Left lobe of liver (tissue), 2 donors: ENCODE data around the gene KLC3. TPM values are rescaled to one million over a fixed set of nuclear protein-coding genes. Genes with fewer than 3 reads are reported as not detected.
"Not testable (repeated sequence)": the region's sequence is repeated elsewhere in the genome, so short reads cannot be mapped to it uniquely, and the experiment has no call there.

Experiments
- ATAC-seq: fragments of 200-7000 bp; cut with Tn5 transposase; one replicate; pipeline ENCODE4 v1.9.1; 2020; ENCODE audit warnings: mild to moderate bottlenecking, moderate library complexity
- DNase-seq: peaks from one replicate; pipeline ENCODE4 v3.0.0-alpha.2; 2020; ENCODE audit warnings: low spot score
- total RNA-seq: library from RNA; stranded (reverse); gene quantifications from one replicate; pipeline ENCODE4 v1.2.1, GENCODE V29; 2021
- donor health status: DM: no; HTN: no; CAD: no; lungs with moderate emphysema.
- donor health status: DM: no; HTN: yes; CAD: no.

Gene KLC3
- total RNA-seq, 1 donor from 2014 or later: not detected

DNA sequence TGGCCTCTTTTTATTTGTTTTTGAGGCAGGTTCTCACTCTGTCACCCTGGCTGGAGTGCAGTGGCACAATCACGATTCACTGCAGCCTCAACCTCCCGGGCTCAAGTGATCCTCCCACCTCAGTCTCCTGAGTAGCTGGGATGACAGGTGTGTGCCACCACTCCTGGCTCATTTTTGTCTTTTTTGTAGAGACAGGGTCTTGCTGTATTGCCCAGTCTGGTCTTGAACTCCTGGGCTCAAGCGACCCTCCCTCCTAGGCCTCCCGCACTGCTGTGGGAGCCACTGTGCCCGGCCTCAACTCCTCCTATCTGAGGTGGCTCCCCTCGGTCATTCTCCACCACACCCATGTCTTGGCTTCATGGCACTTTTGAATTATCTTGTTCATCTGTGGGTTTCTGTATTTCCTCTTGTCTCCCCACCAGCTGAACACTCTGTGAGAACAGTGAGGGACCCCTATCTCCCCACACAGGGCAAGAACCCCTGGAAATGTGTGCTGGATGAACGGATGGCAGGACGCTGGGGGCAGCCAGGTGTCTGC lies 25.8 kb upstream of the KLC3 start:
- ATAC-seq (no peak), DNase-seq (no peak)

DNA sequence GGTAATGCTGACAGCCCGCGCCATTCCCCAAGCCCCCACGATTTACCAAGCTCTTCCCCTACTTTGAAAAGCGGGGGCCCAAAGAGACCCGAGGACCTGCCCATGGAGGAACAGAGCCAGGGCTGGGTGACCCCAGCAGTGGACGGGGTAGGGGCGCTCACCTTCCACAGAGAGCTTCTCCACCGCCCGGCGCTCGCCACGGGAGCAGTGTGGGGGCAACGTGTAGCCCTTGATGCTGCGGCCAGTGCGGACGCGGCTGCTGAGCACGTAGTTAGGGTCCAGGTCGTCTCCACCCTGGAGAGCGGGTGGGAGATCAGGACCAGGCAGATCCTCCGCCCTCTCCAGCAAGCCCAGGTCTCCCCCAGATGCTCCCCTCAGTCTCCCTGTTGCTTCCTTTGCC lies 25.2 kb upstream of the KLC3 start:
- no peak for ATAC-seq
- DNase-seq: no peak

DNA sequence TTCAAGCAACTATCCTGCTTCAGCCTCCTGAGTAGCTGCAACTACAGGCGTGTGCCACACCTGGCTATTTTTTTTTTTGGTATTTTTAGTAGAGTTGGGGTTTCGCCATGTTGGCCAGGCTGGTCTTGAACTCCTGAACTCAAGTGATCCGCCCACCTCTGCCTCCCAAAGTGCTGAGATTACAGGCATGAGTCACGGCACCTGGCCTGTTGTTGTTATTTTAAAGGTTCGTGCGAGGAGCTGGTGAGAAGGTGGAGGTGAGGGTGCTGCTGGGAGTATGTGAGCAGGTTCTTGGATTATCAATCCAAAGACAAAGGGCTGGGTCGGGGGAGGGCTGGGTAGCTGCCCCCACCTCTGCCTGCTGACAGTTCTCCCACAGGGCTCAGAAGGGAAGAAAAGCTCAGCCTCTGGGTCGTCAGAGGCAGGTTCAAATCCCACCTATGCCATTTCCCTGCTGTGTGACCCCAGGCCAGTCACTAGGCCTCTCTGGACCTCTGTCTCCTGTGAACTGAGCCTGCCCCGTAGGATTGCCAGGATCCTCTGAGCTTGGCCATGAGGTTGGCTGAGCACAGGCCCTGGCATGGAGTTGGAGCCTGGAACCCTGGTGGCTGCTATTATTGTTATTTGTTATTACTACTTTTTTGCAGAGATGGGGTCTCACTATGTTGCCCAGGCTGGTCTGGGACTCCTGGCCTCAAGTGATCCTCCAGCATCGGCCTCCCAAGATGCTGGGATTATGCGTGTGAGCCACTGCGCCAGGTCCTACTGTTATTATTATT lies 19.4 kb upstream of the KLC3 start:
- ATAC-seq (no peak), DNase-seq (no peak)

DNA sequence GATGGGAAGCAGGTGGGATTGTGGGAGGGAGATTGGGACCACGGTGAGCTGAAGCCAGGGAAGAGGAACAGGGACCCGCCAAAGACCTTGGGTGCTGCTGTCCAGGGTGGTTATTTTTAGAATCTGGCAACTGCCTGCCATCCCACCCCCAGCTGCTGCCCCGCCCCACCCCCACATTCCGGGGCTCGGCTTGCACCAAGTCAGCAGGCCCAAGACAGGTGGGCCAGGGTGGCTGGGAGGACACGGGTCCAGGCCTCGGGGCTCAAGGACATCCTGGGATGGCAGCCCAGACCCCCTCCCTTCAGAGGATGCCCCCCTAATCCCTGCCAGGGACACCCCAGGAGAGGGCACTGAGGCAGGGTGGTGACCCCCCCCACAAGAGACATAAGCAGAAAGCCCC lies 18.7 kb upstream of the KLC3 start:
- no peak for ATAC-seq
- DNase-seq: no peak

DNA sequence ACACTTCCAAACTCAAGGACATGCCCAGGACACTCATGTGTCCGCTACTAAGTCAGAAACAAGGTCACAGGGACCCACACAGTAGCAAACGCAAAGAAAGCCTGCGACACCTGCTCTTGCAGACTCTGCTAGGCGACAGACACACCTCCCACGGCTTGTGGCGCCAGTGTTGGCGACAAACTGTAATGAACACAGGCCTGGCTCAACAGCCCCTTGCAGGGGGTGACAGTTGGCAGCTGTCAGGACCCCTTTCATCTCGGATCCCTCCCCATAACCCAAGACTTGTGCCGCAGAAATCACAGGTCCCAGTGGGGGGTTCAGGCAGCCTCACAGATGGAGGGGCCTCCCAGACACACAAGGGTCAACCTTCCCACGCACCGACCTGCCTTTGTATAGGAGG lies 18.2 kb upstream of the KLC3 start:
- ATAC-seq (no peak), DNase-seq (no peak)

DNA sequence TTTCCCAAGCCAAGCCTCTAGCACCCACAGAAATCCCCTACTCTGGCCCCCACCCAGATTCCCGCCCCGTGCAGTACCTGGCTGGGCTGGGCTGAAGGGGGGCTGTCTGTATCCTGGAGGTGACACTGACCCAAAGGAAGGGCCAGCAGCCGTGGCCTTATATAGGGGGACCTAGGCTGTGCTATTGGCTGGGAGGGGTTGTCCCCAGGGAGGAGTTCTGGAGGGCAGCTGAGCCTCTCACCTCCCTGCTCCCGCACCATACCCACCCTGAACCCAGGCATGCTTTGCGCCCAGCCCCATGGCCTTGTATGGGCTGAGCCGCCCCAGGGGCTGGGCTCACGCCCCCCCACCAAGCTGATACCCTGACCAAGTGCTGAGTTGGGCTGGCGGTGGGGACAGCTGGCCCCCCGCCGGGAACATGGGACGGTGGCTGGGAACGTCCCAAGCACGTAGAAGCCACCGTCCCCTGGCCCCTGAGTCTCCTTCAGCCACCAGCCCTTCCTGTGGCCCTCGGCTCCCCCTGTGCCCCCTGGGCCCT lies 17.7 kb upstream of the KLC3 start, which contains the start of gene CKM:
CKM (minus strand) TSS at position 132 of the 538 bp plus-strand sequence. CDS start 3,162 bp downstream, outside the sequence.
- DNase-seq (no peak), ATAC-seq (no peak)

DNA sequence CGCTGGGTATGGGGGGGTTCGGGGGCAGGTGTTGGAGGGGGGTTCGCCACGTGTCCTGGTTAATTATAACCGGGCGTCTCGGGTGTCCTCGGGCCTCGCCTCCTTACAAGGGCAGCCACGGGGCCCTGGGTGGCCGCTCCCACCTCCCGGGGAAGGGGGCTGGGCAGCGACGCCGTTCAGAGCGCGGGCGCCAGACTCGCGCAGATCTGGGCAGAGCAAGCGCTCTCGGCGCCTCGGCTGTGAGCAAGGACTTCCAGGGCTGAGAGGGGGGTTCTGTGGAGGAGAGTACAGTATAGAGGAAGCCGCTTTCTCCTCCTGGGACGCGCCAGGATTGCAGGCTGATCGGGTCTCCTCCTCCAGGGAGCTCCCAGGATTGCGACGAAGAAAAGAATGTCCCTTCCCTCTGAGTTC lies 16.9 kb upstream of the KLC3 start:
- DNase-seq (no peak), ATAC-seq (no peak)

DNA sequence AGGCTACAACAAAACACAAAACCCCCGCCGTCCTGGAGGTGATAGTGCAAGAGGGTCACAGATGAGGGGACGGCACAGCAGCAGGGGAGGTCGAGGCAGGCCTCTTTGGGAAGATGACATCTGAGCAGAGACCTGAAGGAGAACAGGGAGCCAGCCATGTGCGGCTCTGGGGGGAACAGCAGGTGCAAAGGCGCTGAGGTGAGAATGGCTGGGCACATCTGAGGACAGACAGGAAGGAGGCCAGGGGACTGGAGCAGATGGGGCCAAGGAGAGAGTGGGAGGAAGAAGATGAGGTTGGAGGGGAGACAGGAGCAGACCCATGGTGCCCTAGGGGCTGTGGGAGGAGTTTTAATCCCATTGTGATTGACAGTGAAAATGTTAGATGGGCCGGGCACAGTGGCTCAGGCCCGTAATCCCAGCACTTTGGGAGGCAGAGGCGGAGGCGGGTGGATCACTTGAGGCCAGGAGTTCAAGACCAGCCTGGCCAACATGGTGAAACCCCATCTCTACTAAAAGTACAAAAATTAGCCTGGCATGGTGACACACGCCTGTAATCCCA lies 16.1 kb upstream of the KLC3 start:
- DNase-seq (no peak), ATAC-seq (no peak)

DNA sequence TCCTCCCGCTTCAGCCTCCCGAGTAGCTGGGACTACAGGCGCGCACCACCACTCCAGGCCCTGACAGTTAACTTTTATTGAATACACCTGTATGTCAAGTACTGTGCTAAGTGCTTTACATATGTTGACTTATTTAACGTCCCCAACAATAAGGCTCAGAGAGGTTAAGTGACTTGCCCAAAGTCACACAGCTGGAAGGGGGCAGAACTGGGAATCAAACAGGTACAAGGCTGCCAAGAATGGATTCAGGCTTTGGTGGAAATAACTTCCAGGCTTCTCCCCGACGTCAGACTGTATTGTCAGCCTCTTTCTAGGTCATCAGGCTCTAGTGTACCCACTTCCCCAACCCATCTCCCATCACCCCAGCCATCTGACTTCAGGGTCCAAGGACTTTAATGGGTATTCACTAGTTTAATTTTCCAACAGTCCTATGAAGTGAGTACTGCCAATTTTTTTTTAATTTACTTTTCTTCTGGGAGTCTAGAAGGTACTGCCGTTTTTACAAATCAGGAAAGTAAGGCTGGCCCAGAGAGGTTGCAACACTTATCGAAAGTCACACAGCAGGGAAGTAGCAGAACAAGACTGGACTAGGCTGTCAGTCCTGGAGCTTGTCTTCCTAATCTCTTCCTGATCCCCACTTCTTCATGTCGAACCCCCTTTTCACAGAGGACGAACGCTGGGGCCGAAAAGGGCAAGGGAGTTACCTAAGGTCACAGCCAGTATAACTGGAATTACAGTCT lies 13.0 kb upstream of the KLC3 start:
- ATAC-seq (no peak), DNase-seq (no peak)

DNA sequence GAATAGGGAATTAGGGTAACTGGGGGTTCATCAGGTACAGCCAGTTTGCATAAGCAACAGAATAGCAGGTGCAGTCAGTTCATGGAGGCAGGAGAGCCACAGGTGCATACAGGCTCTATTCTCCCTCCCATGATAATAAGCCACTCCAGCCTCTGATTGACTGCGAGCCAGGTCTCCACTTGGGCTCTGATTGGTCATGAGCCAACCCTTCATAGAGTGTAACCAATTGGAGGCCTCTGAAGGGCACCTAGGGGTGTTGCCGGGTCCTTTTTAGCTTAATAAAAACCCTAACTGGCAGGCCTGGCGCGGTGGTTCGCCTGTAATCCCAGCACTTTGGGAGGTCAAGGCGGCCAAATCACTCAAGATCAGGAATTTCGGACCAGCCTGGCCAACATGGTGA lies 9.1 kb upstream of the KLC3 start:
- no peak for ATAC-seq
- DNase-seq: no peak

DNA sequence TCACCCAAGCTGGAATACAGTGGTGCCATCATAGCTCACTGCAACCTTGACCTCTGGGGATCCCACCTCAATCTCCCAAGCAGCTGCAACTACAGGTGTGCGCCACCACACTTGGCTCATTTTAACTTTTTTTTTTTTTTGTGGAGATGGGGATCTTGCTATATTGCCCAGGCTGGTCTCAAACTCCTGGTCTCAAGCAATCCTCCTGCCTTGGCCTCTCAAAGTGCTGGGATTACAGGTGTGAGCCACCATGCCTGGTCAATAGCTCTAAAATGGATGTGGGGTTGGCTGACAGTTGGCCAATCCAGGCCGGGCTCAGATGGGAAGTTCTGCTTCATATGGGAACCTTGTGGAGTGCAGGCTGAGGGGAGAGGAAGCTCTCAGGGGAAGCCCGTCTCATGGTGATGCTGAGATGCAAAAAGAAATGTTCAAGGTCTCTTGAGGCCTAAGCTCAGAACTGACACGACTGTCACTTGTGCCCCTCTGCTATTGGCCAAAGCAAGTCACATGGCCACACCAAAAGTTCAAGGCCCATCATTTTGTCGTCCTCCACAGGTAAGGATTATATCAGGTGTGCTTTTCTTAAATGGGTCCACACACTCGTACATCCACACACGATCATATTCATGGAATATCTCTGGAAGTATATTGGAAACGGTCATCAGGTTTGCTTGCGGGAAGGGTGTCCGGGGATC lies 6.8 kb upstream of the KLC3 start:
- DNase-seq (no peak), ATAC-seq (no peak)

DNA sequence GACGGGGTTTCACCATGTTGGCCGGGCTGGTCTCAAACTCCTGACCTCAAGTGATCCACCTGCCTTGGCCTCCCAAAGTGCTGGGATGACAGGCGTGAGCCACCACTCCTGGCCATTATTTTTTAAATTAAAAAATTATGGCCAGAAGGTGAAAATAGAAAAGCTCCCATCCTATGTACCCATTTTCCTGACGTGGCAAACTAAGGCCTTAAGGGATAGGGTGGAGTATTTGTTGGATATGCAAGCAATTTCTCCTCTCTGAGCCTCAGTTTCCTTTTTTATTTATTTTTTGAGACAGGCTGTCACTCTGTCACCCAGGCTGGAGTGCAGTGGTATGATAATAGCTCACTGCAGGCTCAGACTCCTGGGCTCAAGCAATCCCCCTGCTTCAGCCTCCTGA lies 5.7 kb upstream of the KLC3 start:
- not testable (repeated sequence) for ATAC-seq, DNase-seq

DNA sequence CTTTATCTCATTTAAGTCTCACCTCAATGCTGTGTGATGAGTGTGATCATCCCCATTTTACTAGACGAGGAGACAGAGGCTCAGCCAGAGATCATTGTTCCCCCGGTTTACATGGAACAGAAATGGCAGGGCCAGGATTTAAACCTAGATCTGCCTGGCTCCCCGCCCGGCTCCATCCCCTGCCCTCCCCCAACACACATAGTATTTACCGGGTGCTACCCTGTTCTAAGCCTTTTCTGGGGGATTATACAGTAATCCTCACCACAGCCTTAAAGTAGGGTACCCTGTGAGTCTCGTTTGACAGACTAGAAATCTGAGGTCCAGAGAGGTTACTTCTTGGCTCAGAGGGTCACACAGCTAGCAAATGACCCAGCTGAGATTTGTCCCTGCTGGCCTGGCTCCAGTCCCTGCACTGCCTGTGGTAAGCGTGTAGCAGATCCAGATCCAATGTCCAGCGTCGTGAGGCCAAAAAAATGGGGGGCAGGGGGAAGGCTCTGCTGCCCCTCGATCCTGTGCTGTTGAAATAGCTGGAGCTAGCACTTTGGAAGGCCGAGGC lies 3.8 kb upstream of the KLC3 start:
- ATAC-seq (no peak), DNase-seq (no peak)

DNA sequence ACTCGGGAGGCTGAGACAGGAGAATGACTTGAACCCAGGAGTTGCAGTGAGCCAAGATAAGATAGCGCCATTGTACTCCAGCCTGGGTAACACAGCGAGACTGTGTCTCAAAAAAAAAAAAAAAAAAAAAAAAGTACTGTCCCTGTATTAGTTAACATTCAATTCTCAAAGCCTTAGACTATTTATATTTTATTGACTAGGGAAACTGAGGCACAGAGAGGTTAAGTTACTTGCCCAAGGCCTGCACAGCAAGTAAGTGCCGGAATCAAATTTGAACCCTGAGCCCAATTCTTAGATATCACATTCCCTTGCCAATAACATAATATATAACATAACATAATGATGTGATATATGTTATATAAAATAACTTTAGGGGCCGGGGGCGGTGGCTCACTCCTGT lies 921 bp upstream of the KLC3 start:
- ATAC-seq: no peak
- no peak for DNase-seq

DNA sequence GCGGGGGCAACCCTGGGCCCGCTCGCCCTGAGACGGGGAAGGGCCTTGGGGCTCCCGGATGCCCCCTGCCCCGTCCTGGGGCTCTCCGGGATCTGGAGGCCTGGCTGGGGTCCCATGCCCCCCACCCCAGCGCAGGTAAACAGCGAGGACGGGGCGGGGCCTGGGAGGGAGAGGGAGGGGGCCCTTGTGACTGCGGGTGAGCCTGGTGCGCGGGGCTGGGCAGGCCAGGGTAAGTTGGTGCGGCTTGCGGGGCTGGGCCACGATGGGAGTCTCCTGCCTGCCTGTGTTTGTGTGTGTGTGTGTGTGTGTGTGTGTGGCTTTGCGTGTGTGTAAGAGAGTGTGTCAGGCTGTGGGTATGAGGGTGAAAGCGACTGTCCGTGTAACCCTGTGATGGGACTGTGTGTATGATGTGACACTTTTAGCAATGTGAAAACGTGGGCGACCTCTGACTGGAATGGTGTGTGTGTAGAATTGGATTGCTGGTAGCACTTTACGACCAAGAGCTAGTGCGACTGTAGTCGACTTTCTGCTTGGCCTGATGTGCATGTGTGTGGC lies 426 bp downstream of the KLC3 start:
- no peak for DNase-seq
- no peak for ATAC-seq

DNA sequence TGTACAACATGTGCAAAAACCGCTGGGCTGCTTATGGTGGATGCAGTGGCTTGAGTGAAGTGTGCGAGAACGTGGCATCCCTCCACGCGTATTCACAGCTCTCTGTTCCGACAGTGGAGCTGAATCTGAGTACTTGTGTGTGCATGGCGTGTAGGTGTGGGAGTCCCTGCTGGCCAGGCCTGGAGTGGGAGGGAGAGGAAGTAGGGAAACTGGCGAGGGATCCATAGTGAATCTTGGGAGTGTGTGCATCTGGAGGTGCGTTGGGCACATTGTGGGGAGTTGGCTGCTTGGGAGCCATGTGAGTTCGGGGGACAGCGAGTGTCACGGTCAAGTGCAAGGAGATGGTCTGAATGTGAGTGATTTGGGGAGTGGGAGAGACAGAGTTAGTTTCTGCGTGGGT lies 2.4 kb downstream of the KLC3 start:
- ATAC-seq (no peak), DNase-seq (no peak)

DNA sequence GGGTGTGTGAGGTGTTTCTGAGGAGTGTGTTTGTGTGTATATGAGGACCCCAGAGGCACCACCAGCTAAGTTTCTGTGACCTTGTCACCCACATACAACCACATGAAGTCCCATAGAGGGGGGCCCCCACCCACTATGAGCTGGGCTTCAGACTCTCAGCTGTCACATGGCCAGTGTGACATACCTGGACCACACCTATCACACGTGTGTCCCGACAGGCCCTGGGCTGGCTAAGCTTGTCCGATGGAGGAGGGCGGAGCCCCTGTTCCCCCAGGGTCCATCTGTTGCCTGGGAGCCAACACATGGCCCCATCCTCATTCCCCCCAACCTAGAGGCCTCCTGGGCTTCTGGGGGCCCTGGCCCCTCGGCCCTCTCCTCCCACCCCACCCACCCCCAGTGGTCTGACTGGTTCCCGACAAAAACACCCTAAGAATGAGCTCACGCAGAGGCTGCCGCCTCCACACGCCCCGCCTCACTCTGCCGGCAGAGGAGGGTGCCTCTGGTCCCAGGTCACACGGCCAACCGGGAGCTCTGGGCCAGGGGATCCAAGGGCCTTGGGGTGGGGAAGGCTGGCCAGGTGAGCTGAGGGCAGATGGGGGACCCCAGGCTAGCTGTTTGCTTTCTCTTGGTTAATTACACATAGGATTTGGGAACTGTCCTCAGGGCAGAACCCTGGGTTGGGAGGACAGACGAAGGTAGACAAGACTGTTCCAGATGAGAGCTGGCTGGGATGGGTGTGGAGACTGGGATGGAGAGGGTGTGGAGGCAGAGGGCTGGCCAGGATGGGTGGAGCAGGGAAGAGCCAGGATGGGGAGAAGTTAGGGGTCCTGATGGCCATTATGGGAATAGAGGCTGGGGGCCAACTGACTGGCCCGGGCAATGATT lies 4.3 kb downstream of the KLC3 start:
- no peak for DNase-seq
- no peak for ATAC-seq

DNA sequence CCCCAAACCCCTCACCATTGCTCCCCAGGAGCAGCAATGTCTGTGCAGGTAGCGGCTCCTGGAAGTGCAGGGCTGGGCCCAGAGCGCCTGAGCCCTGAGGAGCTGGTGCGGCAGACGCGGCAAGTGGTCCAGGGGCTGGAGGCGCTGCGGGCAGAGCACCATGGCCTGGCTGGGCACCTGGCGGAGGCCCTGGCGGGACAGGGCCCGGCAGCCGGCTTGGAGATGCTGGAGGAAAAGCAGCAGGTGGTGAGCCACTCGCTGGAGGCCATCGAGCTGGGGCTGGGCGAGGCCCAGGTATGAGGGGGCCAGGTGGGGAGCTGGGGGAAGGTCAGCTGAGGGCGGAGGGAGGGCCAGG lies 4.9 kb downstream of the KLC3 start:
- DNase-seq (no peak), ATAC-seq (no peak)

DNA sequence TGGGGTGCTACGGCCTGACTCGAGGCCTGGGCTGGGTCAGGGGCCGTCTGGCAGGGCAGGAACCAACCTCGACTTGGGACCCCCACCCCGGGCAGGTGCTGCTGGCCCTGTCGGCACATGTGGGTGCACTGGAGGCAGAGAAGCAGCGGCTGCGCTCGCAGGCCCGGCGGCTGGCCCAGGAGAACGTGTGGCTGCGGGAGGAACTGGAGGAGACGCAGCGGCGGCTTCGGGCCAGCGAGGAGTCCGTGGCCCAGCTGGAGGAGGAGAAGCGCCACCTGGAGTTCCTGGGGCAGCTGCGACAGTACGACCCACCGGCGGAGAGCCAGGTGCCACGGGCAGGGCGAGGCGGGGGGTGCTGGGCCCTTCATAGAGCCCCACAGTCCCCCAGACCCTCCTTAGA lies 5.9 kb downstream of the KLC3 start:
- DNase-seq (no peak), ATAC-seq (no peak)
